RWPE2 (cell line): Measurements from ENCODE around the gene ATP6V0C.

Experiments
- ATAC-seq: fragments of 200-7000 bp; cut with Tn5 transposase; 3 replicates; pipeline ENCODE4 v1.9.1; 2021; ENCODE audit warnings: low read depth
- DNase-seq: peaks from one replicate; pipeline ENCODE4 v3.0.0-alpha.2; 2020; ENCODE audit warnings: low spot score
- H3K27ac ChIP-seq: fragments of 450-650 bp; 2 replicates; pipeline ENCODE4 v1.5.1; 2017; ENCODE audit warnings: mild to moderate bottlenecking; ENCODE audit not compliant: poor library complexity, severe bottlenecking
- H3K27me3 ChIP-seq: fragments of 250-450 bp; sonication (Bioruptor Pico); 2 replicates; pipeline ENCODE4 v1.5.1; 2021; ENCODE audit warnings: mild to moderate bottlenecking, moderate library complexity; ENCODE audit not compliant: insufficient read depth, poor library complexity, severe bottlenecking
- H3K36me3 ChIP-seq: fragments of 250-450 bp; sonication (Bioruptor Pico); 2 replicates; pipeline ENCODE4 v1.5.1; 2020; ENCODE audit warnings: low read depth, mild to moderate bottlenecking, moderate library complexity
- H3K4me1 ChIP-seq: fragments of 250-450 bp; sonication (Bioruptor Pico); 2 replicates; pipeline ENCODE4 v1.5.1; 2021; ENCODE audit warnings: mild to moderate bottlenecking, moderate library complexity; ENCODE audit not compliant: insufficient read depth, poor library complexity, severe bottlenecking
- H3K4me3 ChIP-seq: fragments of 250-450 bp; sonication (Bioruptor Pico); 2 replicates; pipeline ENCODE4 v1.5.1; 2021; ENCODE audit warnings: mild to moderate bottlenecking, moderate library complexity; ENCODE audit not compliant: severe bottlenecking
- H3K9me3 ChIP-seq: fragments of 250-450 bp; sonication (Bioruptor Pico); 2 replicates; pipeline ENCODE4 v1.5.1; 2021; ENCODE audit warnings: mild to moderate bottlenecking, moderate library complexity; ENCODE audit not compliant: severe bottlenecking
- CTCF ChIP-seq: fragments of 450-650 bp; IDR thresholded peaks from one replicate; pipeline ENCODE4 v1.5.1; 2017; ENCODE audit warnings: mild to moderate bottlenecking, moderate library complexity; ENCODE audit not compliant: poor library complexity, severe bottlenecking

Gene ATP6V0C

DNA sequence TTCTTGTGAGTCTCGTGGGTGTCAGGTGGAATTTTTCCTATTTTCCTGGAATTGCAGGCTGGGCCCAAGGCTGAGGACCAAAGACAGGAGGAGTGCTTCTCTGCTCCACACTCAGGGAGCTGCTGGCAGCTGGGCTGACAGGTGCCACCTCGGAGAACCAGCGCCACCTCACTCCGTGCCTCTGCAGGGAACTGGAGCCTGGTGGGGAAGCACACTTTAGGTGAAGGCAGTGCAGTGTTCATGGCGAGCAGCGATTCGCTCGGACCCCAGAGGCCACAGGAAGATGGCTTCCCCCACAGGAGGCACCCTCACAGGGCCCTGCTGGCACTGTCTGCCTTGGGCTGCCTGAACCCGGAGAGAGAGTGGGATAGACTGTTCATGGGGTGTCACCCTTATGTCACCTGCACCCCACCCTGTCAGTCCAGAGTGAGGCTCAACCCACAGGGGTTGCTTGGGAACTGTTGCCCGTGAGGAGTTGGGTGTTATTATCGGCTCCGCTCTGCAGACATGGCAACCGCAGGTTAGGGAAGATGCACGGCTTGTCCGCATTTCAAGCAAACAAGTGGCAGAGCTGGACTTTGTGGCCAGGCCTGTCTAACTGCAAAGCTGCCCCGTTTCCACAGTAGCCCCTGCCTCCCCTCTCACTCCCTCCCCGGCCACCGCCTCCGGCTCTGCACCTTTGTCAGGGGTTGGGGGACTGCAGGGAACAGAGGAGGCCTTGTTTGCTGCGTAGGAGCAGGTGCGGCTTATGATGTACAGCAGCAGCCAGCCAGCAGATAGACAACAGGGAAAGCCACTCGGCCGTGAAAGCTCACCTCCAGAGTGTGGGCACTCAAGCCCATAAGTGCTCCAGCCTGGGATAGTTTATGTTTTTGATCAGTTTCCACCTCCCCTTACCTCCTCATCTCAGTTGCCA lies 23.3 kb upstream of the ATP6V0C start:
- no peaks in the 10 kb centered on the region for H3K27me3 ChIP-seq
- no peak overlapping the region for H3K27ac ChIP-seq
- H3K36me3 ChIP-seq = no peaks in the 10 kb centered on the region
- H3K4me1 ChIP-seq = no peaks in the 10 kb centered on the region
- ATAC-seq (no peak; the same call in 2 of the 3 replicates), DNase-seq (no peak)
- H3K9me3 ChIP-seq = no peaks in the 10 kb centered on the region
- H3K4me3 ChIP-seq = no peak overlapping the region
- no peak for TF ChIP-seq CTCF

GRCh38 chr16:2492292-2492691 lies 21.5 kb upstream of the ATP6V0C start:
- no peak for TF ChIP-seq CTCF
- Histone ChIP-seq H3K27ac (no peak overlapping the region), H3K27me3 (no peaks in the 10 kb centered on the region), H3K4me3 (no peak overlapping the region), H3K4me1 (no peaks in the 10 kb centered on the region), H3K36me3 (0 out of 2 replicates have a peak, but pooled peaks cover 5% of the 10 kb centered on the region), H3K9me3 (no peaks in the 10 kb centered on the region)
- DNase-seq (no peak), ATAC-seq (no peak)

DNA sequence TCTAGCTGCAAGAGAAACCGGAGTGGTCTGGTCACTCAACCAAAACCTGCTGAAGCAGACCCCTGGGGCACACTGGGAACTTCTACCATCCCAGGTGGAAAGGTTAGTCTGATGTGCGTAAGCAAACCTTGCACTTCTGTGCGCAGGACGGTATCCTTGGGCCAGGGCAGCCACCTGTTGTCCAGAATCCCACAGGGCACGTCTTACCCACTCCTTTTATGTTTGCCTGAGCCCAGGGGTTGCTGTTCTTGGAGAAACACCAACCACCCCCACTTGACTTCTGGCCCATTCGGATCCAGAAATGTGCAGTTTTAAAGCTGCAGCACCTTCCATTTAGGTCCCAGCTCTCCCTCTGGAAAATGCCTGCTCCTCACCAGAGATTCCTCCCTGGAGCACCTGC lies 20.1 kb upstream of the ATP6V0C start:
- ATAC-seq (no peak), DNase-seq (no peak)
- Histone ChIP-seq H3K4me1 (no peaks in the 10 kb centered on the region), H3K36me3 (0 out of 2 replicates have a peak, but pooled peaks cover 9% of the 10 kb centered on the region), H3K9me3 (no peaks in the 10 kb centered on the region), H3K4me3 (no peak overlapping the region), H3K27me3 (no peaks in the 10 kb centered on the region), H3K27ac (no peak overlapping the region)
- no peak for TF ChIP-seq CTCF

- Histone ChIP-seq H3K27ac (no peak overlapping the region), H3K9me3 (no peaks in the 10 kb centered on the region), H3K4me1 (no peaks in the 10 kb centered on the region), H3K36me3 (0 out of 2 replicates have a peak, but pooled peaks cover 9% of the 10 kb centered on the region), H3K27me3 (no peaks in the 10 kb centered on the region), H3K4me3 (no peak overlapping the region)
- TF ChIP-seq CTCF = no peak
- DNase-seq (no peak), ATAC-seq (no peak)
Measured at GRCh38 chr16:2494616-2495015, 19.1 kb upstream of the ATP6V0C start.

- 0 out of 2 replicates have a peak, but pooled peaks cover 9% of the 10 kb centered on the region for H3K36me3 ChIP-seq
- no peak for TF ChIP-seq CTCF
- no peaks in the 10 kb centered on the region for H3K9me3 ChIP-seq
- no peak overlapping the region for H3K27ac ChIP-seq
- ATAC-seq = no peak
- no peaks in the 10 kb centered on the region for H3K27me3 ChIP-seq
- DNase-seq = no peak
- H3K4me3 ChIP-seq = no peak overlapping the region
- no peaks in the 10 kb centered on the region for H3K4me1 ChIP-seq
Measured at GRCh38 chr16:2495041-2495440, 18.7 kb upstream of the ATP6V0C start.
